K562 (cell line): ENCODE measurements around the gene AGRN. TPM values are rescaled to one million over a fixed set of nuclear protein-coding genes. Genes with fewer than 3 reads are reported as not detected.

ENCODE experiments used
- CCNT2 ChIP-seq: IDR thresholded peaks from 2 replicates; pipeline ENCODE4 v1.6.1; 2011; ENCODE audit warnings: borderline replicate concordance, low read depth, mild to moderate bottlenecking, moderate library complexity, mixed read lengths, low read length; ENCODE audit not compliant: insufficient read length; ENCODE audit errors: extremely low read depth
- CREB1 ChIP-seq, 2 experiments: sonication (generic) in 1 of 2; formaldehyde crosslinking in 1 of 2; IDR thresholded peaks; 2 replicates each; pipeline versions ENCODE4 v1.6.1 to v1.8.0; 2012 to 2022; ENCODE audit warnings: inconsistent platforms in 1 of 2, mild to moderate bottlenecking in 1 of 2, missing genetic modification reagents in 1 of 2, moderate library complexity in 1 of 2
- E2F4 ChIP-seq: sonication (generic); formaldehyde crosslinking; IDR thresholded peaks from 2 replicates; pipeline ENCODE4 v1.8.0; 2022; ENCODE audit warnings: mild to moderate bottlenecking, low read depth, missing genetic modification reagents
- HIVEP1 ChIP-seq: fragments of 250-450 bp; sonication (Bioruptor Pico); IDR thresholded peaks from 2 replicates; pipeline ENCODE4 v1.4.0; 2020; ENCODE audit warnings: mild to moderate bottlenecking
- HNRNPH1 ChIP-seq: fragments of 200-400 bp; formaldehyde crosslinking; optimal IDR thresholded peaks from 2 replicates; pipeline ENCODE3; 2017; ENCODE audit warnings: low read depth, mild to moderate bottlenecking, low read length, moderate library complexity
- IRF2 ChIP-seq: sonication (generic); formaldehyde crosslinking; IDR thresholded peaks from 2 replicates; pipeline ENCODE4 v1.8.1; 2022; ENCODE audit warnings: mild to moderate bottlenecking, missing genetic modification reagents
- MAZ ChIP-seq, 2 experiments: fragments of 450-650 bp in 1 of 2; sonication (generic) in 1 of 2; formaldehyde crosslinking; IDR thresholded peaks in 1 of 2; conservative IDR thresholded peaks in 1 of 2; 2 replicates each; pipeline versions ENCODE4 v1.4.0 to v1.5.0; 2020; ENCODE audit warnings: mild to moderate bottlenecking in 1 of 2, missing genetic modification reagents in 1 of 2
- MCM5 ChIP-seq: fragments of 450-650 bp; IDR thresholded peaks from 2 replicates; pipeline ENCODE4 v1.6.1; 2016; ENCODE audit warnings: low read depth
- MTA1 ChIP-seq: fragments of 450-650 bp; IDR thresholded peaks from 2 replicates; pipeline ENCODE4 v1.6.1; 2017; ENCODE audit warnings: borderline replicate concordance
- RBM14 ChIP-seq: fragments of 200-400 bp; formaldehyde crosslinking; IDR thresholded peaks from 2 replicates; pipeline ENCODE4 v1.6.1; 2018; ENCODE audit warnings: low read depth, mild to moderate bottlenecking, low read length, moderate library complexity, borderline replicate concordance; ENCODE audit not compliant: insufficient read depth
- RFX5 ChIP-seq: IDR thresholded peaks from 2 replicates; pipeline ENCODE4 v1.6.1; 2011; ENCODE audit warnings: low read depth, mild to moderate bottlenecking, improper control_type of control experiment, low read length
- RHOXF2B ChIP-seq: fragments of 250-450 bp; sonication (Bioruptor Pico); conservative IDR thresholded peaks from 2 replicates; pipeline ENCODE4 v1.5.1; 2021
- SIN3A ChIP-seq, 2 experiments: fragments of 150-350 bp in 1 of 2; IDR thresholded peaks; 2 replicates each; pipeline ENCODE4 v1.6.1; 2011 to 2016; ENCODE audit warnings: borderline replicate concordance in 2 of 2, low read depth in 2 of 2, low read length in 2 of 2, mild to moderate bottlenecking in 2 of 2, moderate library complexity in 2 of 2; ENCODE audit not compliant: control insufficient read depth in 1 of 2
- SMAD1 ChIP-seq: fragments of 150-350 bp; IDR thresholded peaks from 2 replicates; pipeline ENCODE4 v1.6.1; 2014; ENCODE audit warnings: low read length, low read depth; ENCODE audit not compliant: partially characterized antibody
- SMAD3 ChIP-seq: fragments of 450-650 bp; formaldehyde crosslinking; conservative IDR thresholded peaks from 2 replicates; pipeline ENCODE4 v1.4.0; 2020; ENCODE audit warnings: mild to moderate bottlenecking
- SMC3 ChIP-seq: conservative IDR thresholded peaks from 2 replicates; pipeline ENCODE4 v1.6.1; 2011; ENCODE audit warnings: low read depth, low read length, improper control_type of control experiment; ENCODE audit not compliant: insufficient read depth
- TBP ChIP-seq: optimal IDR thresholded peaks from 2 replicates; pipeline ENCODE3; 2011; ENCODE audit warnings: low read depth, low read length, improper control_type of control experiment
- TFAP4 ChIP-seq: sonication (generic); formaldehyde crosslinking; IDR thresholded peaks from 2 replicates; pipeline ENCODE4 v1.8.0; 2022; ENCODE audit warnings: missing genetic modification reagents, mild to moderate bottlenecking, moderate library complexity, borderline replicate concordance
- THRA ChIP-seq: fragments of 450-650 bp; IDR thresholded peaks from 2 replicates; pipeline ENCODE4 v1.6.1; 2017; ENCODE audit warnings: mild to moderate bottlenecking, moderate library complexity
- ZNF24 ChIP-seq: fragments of 450-650 bp; IDR thresholded peaks from 2 replicates; pipeline ENCODE4 v1.6.1; 2016
- ZNF644 ChIP-seq: fragments of 200-800 bp; sonication (Bioruptor generic); IDR thresholded peaks from 2 replicates; pipeline ENCODE4 v1.6.1; 2016; ENCODE audit warnings: low read depth, missing genetic modification characterization, missing compliant biosample characterization
- polyA plus RNA-seq, 8 experiments: library from polyadenylated mRNA; depleted of rRNA in 4 of 8; stranded (reverse) in 5 of 8; unstranded in 3 of 8; fragments of >200 nt; fragmentation: Nextera tagmentation in 2 of 8; fragmentation: Illumina TruSeq in 1 of 8; extraction: Ambion mirVana in 2 of 8; extraction: Trizol in 1 of 8; gene quantifications; 2 replicates each; pipeline versions ENCODE4 v1.2.1 to v1.2.3, GENCODE V29; 2011 to 2014; ENCODE audit warnings: inconsistent platforms in 1 of 8, missing spikeins in 1 of 8
- total RNA-seq, 7 experiments: library from RNA; depleted of rRNA in 6 of 7; stranded (reverse); fragments of >200 nt in 6 of 7; fragmentation: Illumina TruSeq in 2 of 7; extraction: Trizol in 2 of 7; gene quantifications; 2 replicates each; pipeline versions ENCODE4 v1.2.1 to v1.2.3, GENCODE V29; 2011 to 2021; ENCODE audit warnings: low replicate concordance in 1 of 7
- TF ChIP-seq, protein P1 (sequence below): sonication (generic); formaldehyde crosslinking; IDR thresholded peaks from 2 replicates; pipeline ENCODE4 v1.4.0; 2020; ENCODE audit warnings: mild to moderate bottlenecking, missing genetic modification reagents

Gene AGRN
- total and polyA plus RNA-seq, 9 of the 15 experiments (the other 6 are each of a cell fraction or from before 2014, with no cell fraction given): 0.04 to 111 (median 18.1) TPM

GRCh38 chr1:1000357-1001056, 19.4 kb upstream of the AGRN start (continued):
- TF ChIP-seq TFAP4 (CRISPR knock-in tag): peak; percentile 96
- no peak for TF ChIP-seq SMAD1
- peak; percentile 92 for TF ChIP-seq IRF2 (CRISPR knock-in tag)
- no peak for TF ChIP-seq THRA
- 0 out of 2 replicates have a peak, but pooled peaks have one; percentile 72 for TF ChIP-seq RHOXF2B (CRISPR knock-in tag)
- TF ChIP-seq MCM5: no peak
- TF ChIP-seq SIN3A (IDR thresholded peaks at IDR 0.05; ENCODE audit: borderline replicate concordance in 2 of 2, control insufficient read depth in 1 of 2, low read depth in 2 of 2, low read length in 2 of 2): peak in 1 of 2 experiments; percentile 35; a peak in 1 of 4 replicates
- peak; percentile 73 to 82; a peak in 3 of 4 replicates for TF ChIP-seq MAZ (CRISPR knock-in tag; conservative IDR thresholded peaks at IDR 0.05 in 1 of 2, IDR thresholded peaks at IDR 0.05 in 1 of 2)
- TF ChIP-seq SMAD3: no peak
- TF ChIP-seq RFX5: peak; percentile 76; the same call in 1 of the 2 replicates
- TF ChIP-seq CCNT2: peak; percentile 86
- 0 out of 2 replicates have a peak, but pooled peaks have one; percentile 28 for TF ChIP-seq ZNF24
- TF ChIP-seq E2F4 (CRISPR knock-in tag): peak; percentile 66; the same call in 1 of the 2 replicates
- no peak for TF ChIP-seq HIVEP1 (CRISPR knock-in tag)
- no peak for TF ChIP-seq HNRNPH1
- no peak for TF ChIP-seq RBM14
- no peak for TF ChIP-seq SMC3
- peak; percentile 91 for TF ChIP-seq MTA1
- peak; percentile 100 for TF ChIP-seq CREB1 (IDR thresholded peaks at IDR 0.05)
- TF ChIP-seq CREB1 (CRISPR knock-in tag; IDR thresholded peaks at IDR 0.05): peak; percentile 100
- TF ChIP-seq TBP: peak; percentile 68
- TF ChIP-seq ZNF644: 0 out of 2 replicates have a peak, but pooled peaks have one; percentile 31
- TF ChIP-seq, protein P1, sequence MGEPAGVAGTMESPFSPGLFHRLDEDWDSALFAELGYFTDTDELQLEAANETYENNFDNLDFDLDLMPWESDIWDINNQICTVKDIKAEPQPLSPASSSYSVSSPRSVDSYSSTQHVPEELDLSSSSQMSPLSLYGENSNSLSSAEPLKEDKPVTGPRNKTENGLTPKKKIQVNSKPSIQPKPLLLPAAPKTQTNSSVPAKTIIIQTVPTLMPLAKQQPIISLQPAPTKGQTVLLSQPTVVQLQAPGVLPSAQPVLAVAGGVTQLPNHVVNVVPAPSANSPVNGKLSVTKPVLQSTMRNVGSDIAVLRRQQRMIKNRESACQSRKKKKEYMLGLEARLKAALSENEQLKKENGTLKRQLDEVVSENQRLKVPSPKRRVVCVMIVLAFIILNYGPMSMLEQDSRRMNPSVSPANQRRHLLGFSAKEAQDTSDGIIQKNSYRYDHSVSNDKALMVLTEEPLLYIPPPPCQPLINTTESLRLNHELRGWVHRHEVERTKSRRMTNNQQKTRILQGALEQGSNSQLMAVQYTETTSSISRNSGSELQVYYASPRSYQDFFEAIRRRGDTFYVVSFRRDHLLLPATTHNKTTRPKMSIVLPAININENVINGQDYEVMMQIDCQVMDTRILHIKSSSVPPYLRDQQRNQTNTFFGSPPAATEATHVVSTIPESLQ (CRISPR knock-in tag): peak; percentile 98; the same call in 1 of the 2 replicates
